DND-41 (cell line): ENCODE measurements around the gene ZNF484.
"Not testable (repeated sequence)": the region's sequence is repeated elsewhere in the genome, so short reads cannot be mapped to it uniquely, and the experiment has no call there.

Experiments
- ATAC-seq: fragments of 200-7000 bp; cut with Tn5 transposase; 3 replicates; pipeline ENCODE4 v1.9.1; 2021; ENCODE audit warnings: low read depth; ENCODE audit not compliant: insufficient read depth
- DNase-seq: peaks from one replicate; pipeline ENCODE4 v3.0.0-alpha.2; 2020
- H2AFZ ChIP-seq: 2 replicates; pipeline ENCODE4 v1.6.0; 2012; ENCODE audit warnings: low read depth, low read length
- H3K27ac ChIP-seq: 2 replicates; pipeline ENCODE4 v1.5.1; 2012; ENCODE audit warnings: low read length, inconsistent platforms
- H3K27me3 ChIP-seq: fragments of 200-600 bp; sonication (generic); 2 replicates; pipeline ENCODE4 v1.6.0; 2012; ENCODE audit warnings: low read length, mild to moderate bottlenecking, inconsistent platforms; ENCODE audit not compliant: insufficient read depth, poor library complexity
- H3K36me3 ChIP-seq: 2 replicates; pipeline ENCODE4 v1.5.1; 2012; ENCODE audit warnings: low read length, inconsistent platforms; ENCODE audit not compliant: insufficient read depth
- H3K4me1 ChIP-seq: 2 replicates; pipeline ENCODE4 v1.5.1; 2012; ENCODE audit warnings: mild to moderate bottlenecking, low read length; ENCODE audit not compliant: insufficient read depth
- H3K4me2 ChIP-seq: 2 replicates; pipeline ENCODE4 v1.6.0; 2012; ENCODE audit warnings: mild to moderate bottlenecking, moderate library complexity, low read length, inconsistent platforms; ENCODE audit not compliant: insufficient read depth
- H3K4me3 ChIP-seq, 2 experiments: fragments of 200-600 bp in 1 of 2; shearing (Covaris generic) in 1 of 2; 2 replicates each; pipeline ENCODE4 v1.5.1; 2012 to 2016; ENCODE audit warnings: inconsistent platforms in 2 of 2, low read length in 2 of 2, mild to moderate bottlenecking in 2 of 2, low read depth in 1 of 2, moderate library complexity in 1 of 2
- H3K79me2 ChIP-seq: 2 replicates; pipeline ENCODE4 v1.6.0; 2012; ENCODE audit warnings: low read length, inconsistent platforms; ENCODE audit not compliant: insufficient read depth
- H3K9ac ChIP-seq: 2 replicates; pipeline ENCODE4 v1.6.0; 2012; ENCODE audit warnings: low read depth, mild to moderate bottlenecking, inconsistent platforms, low read length, moderate library complexity
- H3K9me3 ChIP-seq: 2 replicates; pipeline ENCODE4 v1.5.1; 2012; ENCODE audit warnings: low read length, moderate library complexity, mild to moderate bottlenecking, inconsistent platforms; ENCODE audit not compliant: insufficient read depth, severe bottlenecking
- H4K20me1 ChIP-seq: 2 replicates; pipeline ENCODE4 v1.6.0; 2012; ENCODE audit warnings: low read length; ENCODE audit not compliant: insufficient read depth
- CTCF ChIP-seq: IDR thresholded peaks from 2 replicates; pipeline ENCODE4 v1.5.1; 2012; ENCODE audit warnings: borderline replicate concordance, low read length, moderate library complexity, mild to moderate bottlenecking; ENCODE audit not compliant: poor library complexity, severe bottlenecking; ENCODE audit errors: extremely low read depth
- EZH2 ChIP-seq: IDR thresholded peaks from 3 replicates; pipeline ENCODE4 v1.6.1; 2012; ENCODE audit warnings: borderline replicate concordance, low read depth, mild to moderate bottlenecking, moderate library complexity, low read length, inconsistent platforms; ENCODE audit not compliant: severe bottlenecking

ZNF484 gene

GRCh38 chr9:92911511-92912475 lies 34.0 kb upstream of the ZNF484 start:
- ATAC-seq: no peak
- H3K4me1 ChIP-seq: no peaks in the 10 kb centered on the region
- no peak for TF ChIP-seq EZH2
- no peak for TF ChIP-seq CTCF

GRCh38 chr9:92905137-92905536 lies 27.3 kb upstream of the ZNF484 start:
- not testable (repeated sequence) for H3K9ac ChIP-seq, H3K4me3 ChIP-seq, H3K79me2 ChIP-seq, ATAC-seq, DNase-seq, H3K4me2 ChIP-seq, H4K20me1 ChIP-seq, H3K9me3 ChIP-seq, H3K27ac ChIP-seq, H3K27me3 ChIP-seq, H3K36me3 ChIP-seq, H2AFZ ChIP-seq, H3K4me1 ChIP-seq

More at GRCh38 chr9:92911511-92912475, 34.0 kb upstream of the ZNF484 start:
- Histone ChIP-seq H3K36me3 (no peaks in the 10 kb centered on the region), H3K9me3 (no peaks in the 10 kb centered on the region), H3K9ac (no peak overlapping the region), H4K20me1 (no peaks in the 10 kb centered on the region), H2AFZ (no peak overlapping the region), H3K27me3 (peaks cover 4% of the 10 kb centered on the region), H3K4me2 (no peak overlapping the region), H3K4me3 (no peak overlapping the region), H3K79me2 (no peaks in the 10 kb centered on the region), H3K27ac (no peak overlapping the region)
- DNase-seq: no peak

- no peak for DNase-seq
- no peak for TF ChIP-seq EZH2
- TF ChIP-seq CTCF: no peak
Measured at GRCh38 chr9:92897323-92897722, 19.5 kb upstream of the ZNF484 start.

GRCh38 chr9:92895812-92896436 lies 18.1 kb upstream of the ZNF484 start:
- Histone ChIP-seq H3K9me3 (no peaks in the 10 kb centered on the region), H3K36me3 (no peaks in the 10 kb centered on the region), H4K20me1 (no peaks in the 10 kb centered on the region), H3K4me3 (no peak overlapping the region), H3K4me1 (no peaks in the 10 kb centered on the region), H3K27me3 (no peaks in the 10 kb centered on the region), H3K4me2 (no peak overlapping the region), H3K79me2 (no peaks in the 10 kb centered on the region), H3K9ac (no peak overlapping the region), H2AFZ (no peak overlapping the region), H3K27ac (no peak overlapping the region)
- DNase-seq (no peak), ATAC-seq (no peak)
- TF ChIP-seq EZH2: no peak
- no peak for TF ChIP-seq CTCF

More at GRCh38 chr9:92897323-92897722, 19.5 kb upstream of the ZNF484 start:
- no peak overlapping the region for H3K9ac ChIP-seq
- no peaks in the 10 kb centered on the region for H3K79me2 ChIP-seq
- no peaks in the 10 kb centered on the region for H3K9me3 ChIP-seq
- H4K20me1 ChIP-seq: no peaks in the 10 kb centered on the region
- no peak overlapping the region for H3K4me2 ChIP-seq
- H3K27ac ChIP-seq: no peak overlapping the region
- H3K4me1 ChIP-seq: no peaks in the 10 kb centered on the region
- H2AFZ ChIP-seq: no peak overlapping the region
- no peak overlapping the region for H3K4me3 ChIP-seq
- no peak for ATAC-seq
- H3K27me3 ChIP-seq: no peaks in the 10 kb centered on the region
- H3K36me3 ChIP-seq: no peaks in the 10 kb centered on the region
